HT1080 (cell line): ENCODE measurements around the gene PCDH9. TPM values are rescaled to one million over a fixed set of nuclear protein-coding genes. Genes with fewer than 3 reads are reported as not detected.

ENCODE experiments used
- DNase-seq: peaks from one replicate; pipeline ENCODE4 v3.0.0-alpha.2; 2015; ENCODE audit warnings: low read depth
- total RNA-seq: library from RNA; depleted of rRNA; stranded (reverse); fragments of >200 nt; shearing (Covaris generic); gene quantifications from 2 replicates; pipeline ENCODE4 v1.2.3, GENCODE V29; 2014

The PCDH9 gene
- total RNA-seq, 1 experiment from 2014 or later = 0.92 TPM

DNA sequence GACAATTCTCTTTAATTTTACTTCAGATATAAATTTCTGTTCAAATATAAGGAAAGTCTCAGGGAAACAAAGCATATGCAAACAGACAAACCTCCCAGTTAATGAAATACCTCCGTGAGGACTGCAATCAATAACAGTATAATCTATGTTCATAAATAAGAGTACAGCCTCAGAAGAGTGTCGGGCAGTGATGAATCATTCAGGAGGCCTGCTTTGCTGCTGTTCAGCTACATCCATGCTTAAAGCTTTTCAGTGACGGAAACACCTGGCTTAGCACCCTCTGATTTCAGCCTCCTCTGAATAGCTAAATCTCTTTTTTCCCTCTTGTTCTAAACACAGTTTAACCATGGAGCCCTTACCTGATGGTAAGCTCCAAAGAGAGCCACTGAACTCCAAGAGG, 69.0 kb downstream of the PCDH9 start:
- no peak for DNase-seq

DNA sequence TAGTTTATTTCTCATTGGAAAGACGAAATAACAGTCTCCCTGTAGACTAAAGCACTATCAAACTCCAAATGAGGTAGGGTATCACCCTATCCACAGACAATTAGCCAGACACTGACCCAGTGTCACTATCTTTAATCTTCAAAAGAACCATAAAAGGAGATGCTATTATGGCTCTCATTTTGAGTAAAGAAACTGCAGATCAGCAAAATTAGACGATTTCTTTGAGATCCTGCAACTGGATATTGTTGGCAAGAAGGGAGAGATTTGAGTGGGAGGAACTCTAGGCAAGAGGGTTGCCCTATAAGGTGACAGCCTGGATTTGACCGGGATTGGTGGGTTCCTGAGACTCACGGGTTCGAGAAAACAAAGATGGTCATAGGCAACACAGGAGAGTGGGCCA, 71.2 kb downstream of the PCDH9 start:
- DNase-seq = no peak

GRCh38 chr13:67156723-67157060, 73.4 kb downstream of the PCDH9 start:
- no peak for DNase-seq

- no peak for DNase-seq
Measured at GRCh38 chr13:67155898-67156722, 74.0 kb downstream of the PCDH9 start.

- no peak for DNase-seq
Measured at GRCh38 chr13:67152085-67152484, 78.1 kb downstream of the PCDH9 start.

GRCh38 chr13:67151652-67152051, 78.5 kb downstream of the PCDH9 start:
- DNase-seq = no peak

- DNase-seq = no peak
Measured at GRCh38 chr13:67150608-67151007, 79.5 kb downstream of the PCDH9 start.

DNA sequence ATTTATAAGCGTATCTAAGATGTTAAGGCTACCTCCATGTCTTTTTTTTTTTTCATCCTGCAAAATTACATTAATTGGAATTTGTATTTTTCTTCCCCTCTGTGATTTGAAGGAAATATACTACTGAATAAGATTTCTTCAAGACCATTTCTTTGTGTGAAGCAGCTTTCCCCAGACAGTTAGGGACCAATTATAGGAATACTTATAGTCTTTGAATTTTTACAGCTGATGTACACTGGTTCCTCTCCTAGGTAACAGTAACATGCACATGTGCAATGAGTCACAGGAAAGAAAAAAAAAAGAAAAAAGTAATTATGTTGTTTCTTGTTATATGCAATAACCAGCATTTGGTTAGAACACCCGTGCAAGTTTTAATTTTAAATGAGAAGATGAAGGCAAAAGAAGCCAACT, 82.0 kb downstream of the PCDH9 start:
- peak; percentile 70 for DNase-seq

DNA sequence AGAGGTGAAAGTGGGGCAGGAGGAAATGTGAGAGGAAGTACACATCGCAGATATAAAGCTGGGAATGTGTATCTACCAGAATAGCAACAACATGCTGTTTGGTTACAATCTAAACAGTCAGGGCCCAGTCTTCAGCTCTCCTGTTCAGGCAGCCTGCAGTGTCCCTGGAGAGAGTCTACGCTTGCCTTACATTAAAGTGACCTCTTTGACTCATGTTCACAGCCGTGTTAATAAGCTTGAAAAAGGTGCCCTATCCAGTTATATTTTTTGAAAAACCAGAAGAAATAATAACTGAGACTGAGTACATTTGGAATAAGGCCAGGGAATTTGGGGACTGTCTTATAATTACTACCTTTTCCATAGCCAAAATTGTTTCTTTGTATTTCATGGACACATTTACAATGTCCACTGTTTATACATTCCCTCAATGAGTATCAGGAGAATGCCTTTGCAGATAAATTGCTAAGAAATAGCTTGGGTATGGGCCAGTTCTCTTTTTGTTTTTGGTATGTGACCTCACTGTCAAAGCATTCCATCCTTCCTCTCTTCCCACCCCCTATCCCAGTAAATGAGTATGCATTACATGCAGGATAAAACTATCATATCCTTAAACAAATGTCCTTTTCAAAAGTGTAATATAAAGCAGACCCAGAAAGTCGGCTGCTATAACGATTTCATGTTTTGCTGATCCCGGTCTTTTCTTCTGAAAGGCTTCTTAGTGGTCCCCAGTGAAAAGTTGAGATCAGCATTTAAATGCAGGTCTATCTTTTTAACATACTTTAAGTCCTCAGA, 82.6 kb downstream of the PCDH9 start:
- DNase-seq = peak; percentile 58

DNA sequence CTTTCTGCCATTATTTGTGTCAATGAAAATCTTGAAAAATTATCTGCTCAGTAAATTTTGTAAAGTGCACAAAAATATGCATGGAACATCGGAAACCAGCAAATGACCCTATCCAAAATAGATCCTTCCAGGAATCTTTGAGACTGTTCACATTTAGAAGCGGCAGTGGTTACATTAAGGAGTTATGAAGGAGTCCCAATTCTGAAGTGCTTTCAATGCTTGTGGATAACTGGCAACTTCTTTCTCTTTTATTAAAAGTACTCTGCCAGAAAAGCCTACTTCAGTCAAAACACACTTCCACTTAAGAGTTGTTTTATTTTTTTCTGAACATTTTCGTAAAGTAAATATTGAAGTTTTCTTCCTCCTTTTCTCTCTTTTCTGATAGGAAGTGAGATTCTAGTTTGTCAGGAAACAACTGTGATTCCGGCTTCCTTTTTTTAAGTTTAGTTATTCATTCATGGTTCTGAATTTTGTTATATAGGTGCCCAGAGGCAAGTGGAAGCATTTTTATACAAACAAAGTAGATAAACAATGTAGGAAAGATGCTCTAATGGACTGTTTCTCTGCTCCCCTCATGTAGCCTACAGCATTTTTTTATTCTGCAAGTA, 83.5 kb downstream of the PCDH9 start:
- no peak for DNase-seq

GRCh38 chr13:67145950-67146349, 84.2 kb downstream of the PCDH9 start:
- DNase-seq = no peak

GRCh38 chr13:67143544-67144115, 86.5 kb downstream of the PCDH9 start:
- no peak for DNase-seq

DNA sequence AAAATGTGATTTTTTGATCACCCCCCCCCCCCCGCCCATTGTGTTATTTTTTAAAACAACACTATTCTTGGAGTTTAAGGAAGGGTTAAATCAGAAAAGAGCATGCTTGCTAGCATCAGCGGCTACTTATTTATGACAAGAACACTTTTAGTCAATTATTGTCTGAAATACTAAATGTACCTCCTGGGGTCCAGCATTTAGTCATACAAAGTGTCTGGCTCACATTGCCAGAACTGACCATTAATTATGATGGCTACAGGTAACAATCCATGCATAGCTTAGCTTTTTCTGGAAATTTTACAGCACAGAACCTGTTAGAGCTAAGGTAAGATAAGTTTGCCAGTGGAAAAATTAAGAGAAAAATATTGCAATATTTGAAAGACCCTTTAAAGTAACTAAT, 90.1 kb downstream of the PCDH9 start:
- DNase-seq = no peak

GRCh38 chr13:67139551-67139950, 90.6 kb downstream of the PCDH9 start:
- DNase-seq = no peak

GRCh38 chr13:67138970-67139369, 91.2 kb downstream of the PCDH9 start:
- DNase-seq = no peak

DNA sequence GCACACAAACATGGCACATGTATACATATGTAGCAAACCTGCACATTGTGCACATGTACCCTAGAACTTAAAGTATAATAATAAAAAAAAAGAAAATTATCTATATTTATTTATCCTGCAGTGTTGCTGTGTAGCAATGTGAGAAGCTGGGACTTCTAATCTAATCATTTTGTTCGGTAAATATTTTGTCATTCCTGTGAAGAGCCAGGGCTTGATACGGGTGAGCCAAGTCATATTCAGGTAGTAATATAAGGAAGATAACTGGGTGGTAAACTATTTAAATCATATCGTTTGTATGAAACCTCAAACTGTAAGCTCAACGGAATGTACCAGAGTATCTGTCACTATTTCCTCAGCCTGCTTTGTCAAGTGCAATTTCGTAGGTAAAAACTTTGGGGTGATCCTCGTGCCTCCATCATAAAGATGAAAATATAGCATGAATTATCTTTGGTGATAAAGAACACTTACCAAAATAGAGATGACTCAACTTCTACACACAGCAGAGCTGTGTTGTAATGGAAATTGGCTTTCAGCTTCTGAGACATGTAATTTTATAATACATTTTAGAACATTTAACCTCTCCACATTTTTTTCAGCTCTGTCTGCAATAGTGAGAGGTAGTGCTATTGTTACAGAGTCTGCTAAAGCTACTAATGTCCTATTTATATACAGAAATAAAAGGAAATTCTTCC, 92.9 kb downstream of the PCDH9 start:
- no peak for DNase-seq

GRCh38 chr13:67136157-67136556, 94.0 kb downstream of the PCDH9 start:
- DNase-seq = no peak

DNA sequence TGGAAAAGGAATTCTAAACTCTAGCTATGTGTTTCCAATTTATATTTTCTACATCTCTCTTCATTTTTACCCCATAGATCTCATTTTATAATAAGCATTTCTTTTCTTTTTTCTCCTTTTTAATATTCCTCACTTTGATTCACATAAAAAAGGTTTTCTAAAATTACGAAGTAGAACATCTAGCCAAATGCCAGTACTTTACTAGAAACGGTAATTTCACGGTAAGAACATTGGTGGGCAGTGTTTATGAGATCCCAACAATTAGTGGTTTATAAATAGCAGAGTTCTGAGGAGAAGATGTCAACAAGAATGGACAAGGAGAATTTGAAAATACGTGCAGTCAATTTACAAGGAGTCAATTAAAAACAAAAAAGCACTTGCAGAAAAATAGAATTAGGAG, 94.8 kb downstream of the PCDH9 start:
- no peak for DNase-seq

DNA sequence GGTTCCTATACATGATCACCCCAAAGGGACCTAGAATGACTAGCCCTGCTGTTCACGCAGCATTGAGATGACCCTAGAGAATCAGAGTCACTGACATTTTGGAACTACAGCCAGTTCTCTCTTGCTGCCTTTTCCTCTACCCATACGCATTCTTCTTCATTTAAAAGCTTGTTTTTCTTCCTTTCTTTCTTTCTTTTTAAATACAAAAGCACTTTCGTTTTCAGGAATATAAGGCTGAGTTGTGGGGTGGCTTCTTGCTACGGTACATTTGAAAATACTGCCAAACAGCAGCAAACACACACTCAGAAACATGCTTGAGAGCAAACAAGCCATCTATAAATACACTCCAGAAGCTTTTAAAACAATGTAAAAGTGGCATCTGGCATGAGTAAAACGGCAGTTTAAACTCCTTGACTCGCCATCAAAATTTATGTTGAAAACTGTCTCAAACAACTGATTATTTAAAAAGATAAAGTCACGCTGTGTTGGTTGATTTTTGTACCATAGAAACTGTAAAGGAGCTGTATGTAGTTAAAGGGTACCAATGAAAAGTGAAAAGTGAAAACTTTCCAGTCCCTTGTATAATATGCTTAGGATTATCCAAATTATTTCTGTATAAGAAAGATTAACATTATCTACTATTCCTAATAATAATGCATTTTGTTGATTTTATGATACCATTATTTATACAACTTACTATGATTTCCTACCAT, 95.6 kb downstream of the PCDH9 start:
- DNase-seq = peak; percentile 14

GRCh38 chr13:67133476-67133875, 96.7 kb downstream of the PCDH9 start:
- no peak for DNase-seq

DNA sequence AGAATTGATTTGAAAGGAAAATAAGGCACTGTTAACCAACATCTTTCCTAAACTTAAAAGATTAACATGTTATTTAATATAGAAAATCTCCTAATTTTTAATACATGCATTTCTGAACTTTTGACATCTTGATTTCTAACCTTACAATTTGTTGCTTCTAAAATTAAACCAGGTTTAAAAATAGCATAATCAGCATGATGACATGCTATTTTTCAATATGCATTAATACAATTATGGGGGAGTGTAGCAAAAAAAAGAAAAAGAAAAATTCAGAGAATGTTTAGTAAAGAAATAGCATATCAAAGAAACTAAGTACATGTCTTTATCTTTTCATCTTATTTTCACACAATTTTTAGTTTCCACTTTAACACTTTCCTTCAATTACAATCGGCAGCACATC, 98.7 kb downstream of the PCDH9 start:
- no peak for DNase-seq
